HFF-Myc (cell line): ENCODE measurements around the gene SPATA24.

Experiments used
- DNase-seq: peaks from one replicate; pipeline ENCODE4 v3.0.0-alpha.2; 2011; ENCODE audit warnings: low read depth; ENCODE audit errors: extremely low read depth
- H3K4me3 ChIP-seq: replicated peaks from 2 replicates; pipeline ENCODE4 v1.5.1; 2011; ENCODE audit warnings: low read depth, mild to moderate bottlenecking, control low read depth, low read length
- CTCF ChIP-seq: IDR thresholded peaks from 2 replicates; pipeline ENCODE4 v1.5.1; 2012; ENCODE audit warnings: mild to moderate bottlenecking, low read depth, low read length, control low read depth; ENCODE audit errors: missing control alignments

Gene SPATA24

GRCh38 chr5:139403418-139403786 lies 487 bp downstream of the SPATA24 start:
- no peak for TF ChIP-seq CTCF
- peak overlapping the region; percentile 56 for H3K4me3 ChIP-seq
- no peak for DNase-seq

- no peak for DNase-seq
Observed at GRCh38 chr5:139402561-139403158, 1.2 kb downstream of the SPATA24 start.

GRCh38 chr5:139401546-139401945 lies 2.3 kb downstream of the SPATA24 start:
- DNase-seq, result no peak

More at GRCh38 chr5:139402561-139403158, 1.2 kb downstream of the SPATA24 start:
- peak overlapping the region; percentile 56 for H3K4me3 ChIP-seq
- TF ChIP-seq CTCF, result peak; percentile 55

GRCh38 chr5:139399501-139400121 lies 4.3 kb downstream of the SPATA24 start:
- TF ChIP-seq CTCF, result no peak
- no peak for DNase-seq
- no peak overlapping the region for H3K4me3 ChIP-seq

More at GRCh38 chr5:139401546-139401945, 2.3 kb downstream of the SPATA24 start:
- no peak overlapping the region for H3K4me3 ChIP-seq
- TF ChIP-seq CTCF, result no peak

GRCh38 chr5:139397921-139398320 lies 6.0 kb downstream of the SPATA24 start:
- no peak for TF ChIP-seq CTCF
- no peak for DNase-seq
- H3K4me3 ChIP-seq, result no peak overlapping the region

GRCh38 chr5:139396691-139397090 lies 7.2 kb downstream of the SPATA24 start:
- H3K4me3 ChIP-seq, result no peak overlapping the region
- no peak for TF ChIP-seq CTCF

More at GRCh38 chr5:139396691-139397090, 7.2 kb downstream of the SPATA24 start:
- DNase-seq, result no peak
